Smooth muscle cell (in vitro differentiated cells): ENCODE measurements around the gene ITPKB. TPM values are rescaled to one million over a fixed set of nuclear protein-coding genes. Genes with fewer than 3 reads are reported as not detected.

ENCODE experiments used
- DNase-seq: peaks from one replicate; lab custom pipeline; 2025; ENCODE audit not compliant: unreplicated experiment; lab: John Stamatoyannopoulos, UW
- H2AFZ ChIP-seq: fragments of 200-600 bp; sonication (generic); 2 replicates; pipeline ENCODE4 v1.6.0; 2016; ENCODE audit warnings: antibody characterized with exemption, low read depth, mild to moderate bottlenecking
- H3F3A ChIP-seq: fragments of 200-600 bp; sonication (generic); 2 replicates; pipeline ENCODE4 v1.6.0; 2017; ENCODE audit warnings: antibody characterized with exemption, low read depth
- H3K27ac ChIP-seq: fragments of 200-600 bp; sonication (generic); 2 replicates; pipeline ENCODE4 v1.5.1; 2016; ENCODE audit warnings: low read depth, mild to moderate bottlenecking
- H3K27me3 ChIP-seq: fragments of 200-600 bp; sonication (generic); 2 replicates; pipeline ENCODE4 v1.6.1; 2016; ENCODE audit warnings: low read depth, mild to moderate bottlenecking
- H3K36me3 ChIP-seq: fragments of 200-600 bp; sonication (generic); 2 replicates; pipeline ENCODE4 v1.5.1; 2016; ENCODE audit warnings: low read depth
- H3K4me1 ChIP-seq: fragments of 200-600 bp; sonication (generic); 2 replicates; pipeline ENCODE4 v1.5.1; 2016; ENCODE audit warnings: low read depth
- H3K4me2 ChIP-seq: fragments of 200-600 bp; sonication (generic); 2 replicates; pipeline ENCODE4 v1.6.0; 2016; ENCODE audit warnings: mild to moderate bottlenecking
- H3K4me3 ChIP-seq: fragments of 200-600 bp; sonication (generic); 2 replicates; pipeline ENCODE4 v1.5.1; 2016; ENCODE audit warnings: mild to moderate bottlenecking
- H3K79me2 ChIP-seq: fragments of 200-600 bp; sonication (generic); 2 replicates; pipeline ENCODE4 v1.6.0; 2016; ENCODE audit warnings: low read depth, mild to moderate bottlenecking
- H3K9ac ChIP-seq: fragments of 200-600 bp; sonication (generic); 2 replicates; pipeline ENCODE4 v1.6.0; 2016; ENCODE audit warnings: low read depth
- H3K9me3 ChIP-seq: fragments of 200-600 bp; sonication (generic); replicated peaks from 2 replicates; pipeline ENCODE4 v1.5.1; 2016; ENCODE audit warnings: low read depth
- H4K20me1 ChIP-seq: fragments of 200-600 bp; sonication (generic); 2 replicates; pipeline ENCODE4 v1.6.0; 2016; ENCODE audit warnings: low read depth
- WGBS: methylation state at CpG from one replicate; pipeline ENCODE4 v1.1.7; 2016; ENCODE audit warnings: low lambda C conversion rate; 5-methylcytosine and 5-hydroxymethylcytosine counted together
- polyA plus RNA-seq: library from polyadenylated mRNA; unstranded; fragments of >200 nt; fragmentation: Nextera tagmentation; extraction: Ambion mirVana; gene quantifications from 2 replicates; pipeline ENCODE4 v1.2.1, GENCODE V29; 2016
- total RNA-seq: library from RNA; depleted of rRNA; stranded (reverse); fragments of >200 nt; gene quantifications from 2 replicates; pipeline ENCODE4 v1.2.3, GENCODE V29; 2014
- TF ChIP-seq, protein P1 (sequence below): fragments of 200-600 bp; sonication (generic); IDR thresholded peaks from 2 replicates; pipeline ENCODE4 v1.5.1; 2017; ENCODE audit warnings: borderline replicate concordance, mild to moderate bottlenecking, antibody characterized with exemption; ENCODE audit not compliant: insufficient read depth, poor library complexity, severe bottlenecking

ITPKB gene
- total and polyA plus RNA-seq, 2 experiments from 2014 or later: 8.9 to 11.4 TPM

DNA sequence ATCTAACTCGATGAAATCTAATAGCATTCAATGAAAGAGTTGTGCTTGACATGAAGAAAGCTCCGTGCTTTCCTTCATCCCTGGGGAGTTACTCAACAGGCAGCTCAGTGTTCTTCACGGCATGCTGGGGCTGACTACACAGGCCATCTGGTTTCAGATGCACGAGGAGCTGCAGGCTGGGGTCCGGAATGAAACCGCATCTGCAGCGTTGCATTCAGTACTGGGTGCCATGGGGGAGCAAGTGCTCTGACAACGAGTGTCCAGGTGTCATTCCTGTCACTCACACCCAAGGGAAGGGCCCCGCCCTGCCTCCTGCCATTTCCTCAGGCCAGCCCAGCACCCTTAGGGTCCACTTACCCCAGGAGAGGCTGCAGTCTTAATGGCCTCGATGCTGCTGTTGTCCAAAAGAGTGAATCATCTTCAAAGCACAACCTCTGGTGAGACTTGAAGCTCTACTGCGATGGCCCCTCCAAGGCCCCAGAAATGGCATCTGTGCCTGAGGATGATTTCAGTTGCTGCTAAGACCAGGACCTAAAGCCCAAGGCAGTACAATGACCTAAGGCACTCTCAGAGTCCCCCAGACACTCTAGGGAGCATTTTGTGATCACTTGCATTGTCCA is 129.1 kb downstream of the ITPKB start:
- H3K9me3 ChIP-seq: no peaks in the 10 kb centered on the region
- no peak for DNase-seq

DNA sequence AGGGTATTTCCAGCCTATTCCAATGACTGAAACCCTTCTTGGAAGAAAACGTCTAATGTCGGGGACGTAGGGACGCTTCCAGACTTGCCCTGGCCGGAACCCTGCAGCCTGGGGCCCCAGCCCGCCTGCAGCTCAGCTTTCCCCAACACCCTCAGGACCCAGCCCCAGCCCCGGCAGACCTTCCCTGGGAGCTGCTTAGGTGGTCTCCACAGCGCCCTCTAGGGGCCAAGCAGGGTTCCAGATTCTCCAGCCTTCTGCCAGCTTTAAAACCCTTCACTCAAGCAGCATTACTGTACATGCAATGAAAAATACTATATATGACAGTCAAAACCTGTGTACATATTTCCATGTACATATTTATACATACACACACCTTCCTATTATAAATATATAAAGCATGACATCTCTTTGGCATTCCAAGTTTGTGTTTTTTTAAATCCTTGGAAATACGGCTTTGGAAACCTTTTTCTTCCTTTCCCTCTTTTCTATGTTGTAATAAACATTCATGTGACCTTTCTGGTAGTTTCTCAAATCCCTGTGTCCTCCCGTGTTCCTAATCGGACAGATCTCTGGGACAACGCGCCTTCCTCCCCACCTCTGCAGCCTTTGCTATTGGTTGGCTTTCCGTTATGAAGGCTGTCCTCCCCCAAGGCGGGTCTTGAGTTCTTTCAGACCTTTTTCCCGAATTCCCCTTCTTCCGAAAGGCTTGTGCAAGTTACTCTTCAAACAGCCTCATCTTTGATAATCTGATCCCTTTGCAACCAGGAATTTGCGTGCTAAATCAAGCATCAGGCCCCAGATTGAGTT is 130.2 kb downstream of the ITPKB start:
- DNase-seq: peak; percentile 10
- H4K20me1 ChIP-seq: no peaks in the 10 kb centered on the region
- no peaks in the 10 kb centered on the region for H3K9me3 ChIP-seq
- no peak overlapping the region for H3K27ac ChIP-seq
- no peaks in the 10 kb centered on the region for H3F3A ChIP-seq
- no peak overlapping the region for H3K9ac ChIP-seq
- TF ChIP-seq, protein P1, sequence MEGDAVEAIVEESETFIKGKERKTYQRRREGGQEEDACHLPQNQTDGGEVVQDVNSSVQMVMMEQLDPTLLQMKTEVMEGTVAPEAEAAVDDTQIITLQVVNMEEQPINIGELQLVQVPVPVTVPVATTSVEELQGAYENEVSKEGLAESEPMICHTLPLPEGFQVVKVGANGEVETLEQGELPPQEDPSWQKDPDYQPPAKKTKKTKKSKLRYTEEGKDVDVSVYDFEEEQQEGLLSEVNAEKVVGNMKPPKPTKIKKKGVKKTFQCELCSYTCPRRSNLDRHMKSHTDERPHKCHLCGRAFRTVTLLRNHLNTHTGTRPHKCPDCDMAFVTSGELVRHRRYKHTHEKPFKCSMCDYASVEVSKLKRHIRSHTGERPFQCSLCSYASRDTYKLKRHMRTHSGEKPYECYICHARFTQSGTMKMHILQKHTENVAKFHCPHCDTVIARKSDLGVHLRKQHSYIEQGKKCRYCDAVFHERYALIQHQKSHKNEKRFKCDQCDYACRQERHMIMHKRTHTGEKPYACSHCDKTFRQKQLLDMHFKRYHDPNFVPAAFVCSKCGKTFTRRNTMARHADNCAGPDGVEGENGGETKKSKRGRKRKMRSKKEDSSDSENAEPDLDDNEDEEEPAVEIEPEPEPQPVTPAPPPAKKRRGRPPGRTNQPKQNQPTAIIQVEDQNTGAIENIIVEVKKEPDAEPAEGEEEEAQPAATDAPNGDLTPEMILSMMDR: peak; percentile 95
- 53% methylated on average over 18 of the region's 18 CpGs for WGBS
- peaks cover 6% of the 10 kb centered on the region for H3K4me1 ChIP-seq
- H3K27me3 ChIP-seq: no peaks in the 10 kb centered on the region
- no peak overlapping the region for H2AFZ ChIP-seq
- no peaks in the 10 kb centered on the region for H3K79me2 ChIP-seq
- H3K4me3 ChIP-seq: no peak overlapping the region
- H3K4me2 ChIP-seq: no peak overlapping the region
- no peaks in the 10 kb centered on the region for H3K36me3 ChIP-seq

More for the DNA sequence above, 129.1 kb downstream of the ITPKB start:
- Histone ChIP-seq H3K9ac (no peak overlapping the region), H3K36me3 (no peaks in the 10 kb centered on the region), H4K20me1 (no peaks in the 10 kb centered on the region), H3K4me2 (no peak overlapping the region), H3K79me2 (no peaks in the 10 kb centered on the region), H3K27me3 (no peaks in the 10 kb centered on the region), H2AFZ (no peak overlapping the region), H3K4me1 (no peaks in the 10 kb centered on the region), H3K27ac (no peak overlapping the region), H3F3A (no peaks in the 10 kb centered on the region), H3K4me3 (no peak overlapping the region)
- TF ChIP-seq, protein P1: no peak
- 58% methylated on average over 11 of the region's 11 CpGs for WGBS

DNA sequence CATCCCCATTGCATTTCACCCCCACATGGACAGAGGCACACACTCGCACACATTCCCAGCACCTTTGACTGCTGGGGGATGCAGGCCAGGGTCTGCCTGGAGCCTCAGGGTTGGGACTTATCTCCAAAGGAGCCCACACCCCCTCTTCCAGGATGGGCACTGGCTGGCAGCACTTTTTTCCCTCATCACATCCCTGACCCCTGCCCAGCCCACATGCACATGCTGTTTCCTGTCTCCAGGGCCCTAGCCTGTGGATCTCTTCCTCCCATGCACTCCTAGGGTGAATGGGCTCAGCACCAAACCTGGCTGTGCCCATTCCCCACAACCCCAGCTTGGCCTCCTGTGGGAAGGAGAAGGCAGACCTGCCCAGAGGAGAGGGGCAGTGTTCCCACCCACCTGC is 131.3 kb downstream of the ITPKB start:
- no peaks in the 10 kb centered on the region for H4K20me1 ChIP-seq
- no peaks in the 10 kb centered on the region for H3K27me3 ChIP-seq
- H3K4me2 ChIP-seq: no peak overlapping the region
- no peak overlapping the region for H3K4me3 ChIP-seq
- H3K9ac ChIP-seq: no peak overlapping the region
- WGBS: 100% methylated on average over 1 of the region's 1 CpG
- TF ChIP-seq, protein P1: no peak
- no peaks in the 10 kb centered on the region for H3K79me2 ChIP-seq
- no peak overlapping the region for H2AFZ ChIP-seq
- no peak overlapping the region for H3K27ac ChIP-seq
- H3K9me3 ChIP-seq: no peaks in the 10 kb centered on the region
- peaks cover 15% of the 10 kb centered on the region for H3K4me1 ChIP-seq
- DNase-seq: no peak
- H3K36me3 ChIP-seq: no peaks in the 10 kb centered on the region
- no peaks in the 10 kb centered on the region for H3F3A ChIP-seq
